Breast epithelium (tissue), 4 donors: ENCODE measurements around the gene EAF1. TPM values are rescaled to one million over a fixed set of nuclear protein-coding genes. Genes with fewer than 3 reads are reported as not detected.

ENCODE experiments used
- DNase-seq, 2 donors: peaks; one replicate each; pipeline ENCODE4 v3.0.0-alpha.2; 2019; ENCODE audit warnings: low spot score in 2 of 2
- H3K27ac ChIP-seq, 2 donors: fragments of 200-600 bp; sonication (generic) in 1 of 2; one replicate each; pipeline ENCODE4 v1.5.1; 2016 to 2019; ENCODE audit warnings: mild to moderate bottlenecking in 1 of 2
- H3K27me3 ChIP-seq, 2 donors: fragments of 200-600 bp; sonication (generic) in 1 of 2; one replicate each; pipeline versions ENCODE4 v1.5.1 to v1.6.0; 2017 to 2019; ENCODE audit warnings: control low read depth in 1 of 2, mild to moderate bottlenecking in 1 of 2
- H3K36me3 ChIP-seq: fragments of 200-600 bp; one replicate; pipeline ENCODE4 v1.5.1; 2019
- H3K4me1 ChIP-seq, 2 donors: fragments of 200-600 bp; sonication (generic); one replicate each; pipeline ENCODE4 v1.5.1; 2016 to 2019; ENCODE audit warnings: control low read depth in 1 of 2
- H3K4me3 ChIP-seq, 3 donors: fragments of 200-600 bp; sonication (generic); 1 replicate in 2 of 3; 2 replicates in 1 of 3; pipeline ENCODE4 v1.5.1; 2016 to 2019; ENCODE audit warnings: mild to moderate bottlenecking in 3 of 3, moderate library complexity in 2 of 3
- H3K9me3 ChIP-seq, 2 donors: fragments of 200-600 bp; sonication (generic) in 1 of 2; one replicate each; pipeline ENCODE4 v1.5.1; 2016 to 2019; ENCODE audit warnings: control low read depth in 1 of 2
- POLR2A ChIP-seq: fragments of 450-650 bp; IDR thresholded peaks from one replicate; pipeline ENCODE4 v1.6.1; 2016; ENCODE audit warnings: antibody characterized with exemption, mild to moderate bottlenecking, moderate library complexity
- POLR2AphosphoS5 ChIP-seq, 3 donors: sonication (generic); formaldehyde crosslinking; IDR thresholded peaks; one replicate each; pipeline ENCODE4 v1.6.1; 2017; ENCODE audit warnings: antibody characterized with exemption in 3 of 3
- intact Hi-C: fragments of 100-400 bp; cut with DNase I; formaldehyde crosslinking; loops from one replicate; pipeline ENCODE4 v1.15.1; 2023; ENCODE audit warnings: low total_unique reads
- total RNA-seq, 3 donors: library from RNA; depleted of rRNA; stranded (reverse); fragments of >200 nt; gene quantifications; one replicate each; pipeline ENCODE4 v1.1.0, GENCODE V29; 2016
- TF ChIP-seq, protein P1 (sequence below), 3 donors: fragments of 450-650 bp; IDR thresholded peaks; one replicate each; pipeline ENCODE4 v1.5.1; 2016 to 2017; ENCODE audit warnings: antibody characterized with exemption in 3 of 3, mild to moderate bottlenecking in 3 of 3, moderate library complexity in 3 of 3

The EAF1 gene
- 10 to 100 TPM; 18.7 to 21.5 (median 21.0) TPM for total RNA-seq

DNA sequence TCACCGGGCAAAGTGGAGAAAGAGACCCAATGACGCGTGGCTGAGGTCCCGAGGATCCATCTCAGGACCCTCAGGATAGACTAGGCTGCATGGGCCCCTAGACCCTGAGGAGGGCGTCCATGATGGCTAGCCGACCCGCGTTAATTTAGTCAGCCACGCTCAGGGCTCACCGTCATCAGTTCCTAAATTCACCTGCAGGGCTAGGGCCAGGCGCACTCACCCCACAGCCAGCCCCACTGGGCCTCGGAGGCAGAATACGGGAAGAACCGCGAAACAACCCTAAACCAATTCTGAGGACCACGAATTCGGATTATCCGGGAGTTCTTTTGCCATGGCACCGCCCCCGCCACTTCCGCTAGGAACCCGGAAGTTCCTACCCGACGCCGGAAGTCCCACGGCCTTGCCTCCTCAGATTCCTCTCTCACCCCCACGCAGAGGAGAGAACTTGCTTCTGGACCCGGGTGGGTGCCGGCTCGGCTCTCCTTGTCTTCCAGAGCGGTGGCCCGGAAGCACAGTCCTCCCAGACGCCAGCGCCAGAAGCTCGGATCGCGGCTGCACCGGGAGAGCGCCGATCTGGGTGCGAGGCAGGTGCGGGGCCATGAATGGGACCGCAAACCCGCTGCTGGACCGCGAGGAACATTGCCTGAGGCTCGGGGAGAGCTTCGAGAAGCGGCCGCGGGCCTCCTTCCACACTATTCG lies at the start of gene EAF1, which contains the start of gene METTL6:
Gene EAF1, plus strand, starts transcription at position 417 of the 699 bp plus-strand sequence. Its CDS starts 182 bp downstream, at position 599.
Gene METTL6, minus strand, starts transcription at position 363 of the 699 bp plus-strand sequence. CDS start 1,033 bp downstream, outside the sequence.
- TF ChIP-seq, protein P1, sequence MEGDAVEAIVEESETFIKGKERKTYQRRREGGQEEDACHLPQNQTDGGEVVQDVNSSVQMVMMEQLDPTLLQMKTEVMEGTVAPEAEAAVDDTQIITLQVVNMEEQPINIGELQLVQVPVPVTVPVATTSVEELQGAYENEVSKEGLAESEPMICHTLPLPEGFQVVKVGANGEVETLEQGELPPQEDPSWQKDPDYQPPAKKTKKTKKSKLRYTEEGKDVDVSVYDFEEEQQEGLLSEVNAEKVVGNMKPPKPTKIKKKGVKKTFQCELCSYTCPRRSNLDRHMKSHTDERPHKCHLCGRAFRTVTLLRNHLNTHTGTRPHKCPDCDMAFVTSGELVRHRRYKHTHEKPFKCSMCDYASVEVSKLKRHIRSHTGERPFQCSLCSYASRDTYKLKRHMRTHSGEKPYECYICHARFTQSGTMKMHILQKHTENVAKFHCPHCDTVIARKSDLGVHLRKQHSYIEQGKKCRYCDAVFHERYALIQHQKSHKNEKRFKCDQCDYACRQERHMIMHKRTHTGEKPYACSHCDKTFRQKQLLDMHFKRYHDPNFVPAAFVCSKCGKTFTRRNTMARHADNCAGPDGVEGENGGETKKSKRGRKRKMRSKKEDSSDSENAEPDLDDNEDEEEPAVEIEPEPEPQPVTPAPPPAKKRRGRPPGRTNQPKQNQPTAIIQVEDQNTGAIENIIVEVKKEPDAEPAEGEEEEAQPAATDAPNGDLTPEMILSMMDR (IDR thresholded peaks at IDR 0.05) = no peak
- TF ChIP-seq POLR2A (no peak), POLR2AphosphoS5 (IDR thresholded peaks at IDR 0.05) (peak; percentile 52 to 60 (median 57))
- peak; percentile 62 to 72 for DNase-seq
- Histone ChIP-seq H3K9me3 (no peaks in the 10 kb centered on the region), H3K36me3 (no peaks in the 10 kb centered on the region), H3K4me1 (no peaks in the 10 kb centered on the region), H3K4me3 (peak within 1 kb of the TSS; percentile 97 to 99 (median 97)), H3K27me3 (no peaks in the 10 kb centered on the region), H3K27ac (peak within 1 kb of the TSS; percentile 83 to 90)
- intact Hi-C loops = no loop called here

DNA sequence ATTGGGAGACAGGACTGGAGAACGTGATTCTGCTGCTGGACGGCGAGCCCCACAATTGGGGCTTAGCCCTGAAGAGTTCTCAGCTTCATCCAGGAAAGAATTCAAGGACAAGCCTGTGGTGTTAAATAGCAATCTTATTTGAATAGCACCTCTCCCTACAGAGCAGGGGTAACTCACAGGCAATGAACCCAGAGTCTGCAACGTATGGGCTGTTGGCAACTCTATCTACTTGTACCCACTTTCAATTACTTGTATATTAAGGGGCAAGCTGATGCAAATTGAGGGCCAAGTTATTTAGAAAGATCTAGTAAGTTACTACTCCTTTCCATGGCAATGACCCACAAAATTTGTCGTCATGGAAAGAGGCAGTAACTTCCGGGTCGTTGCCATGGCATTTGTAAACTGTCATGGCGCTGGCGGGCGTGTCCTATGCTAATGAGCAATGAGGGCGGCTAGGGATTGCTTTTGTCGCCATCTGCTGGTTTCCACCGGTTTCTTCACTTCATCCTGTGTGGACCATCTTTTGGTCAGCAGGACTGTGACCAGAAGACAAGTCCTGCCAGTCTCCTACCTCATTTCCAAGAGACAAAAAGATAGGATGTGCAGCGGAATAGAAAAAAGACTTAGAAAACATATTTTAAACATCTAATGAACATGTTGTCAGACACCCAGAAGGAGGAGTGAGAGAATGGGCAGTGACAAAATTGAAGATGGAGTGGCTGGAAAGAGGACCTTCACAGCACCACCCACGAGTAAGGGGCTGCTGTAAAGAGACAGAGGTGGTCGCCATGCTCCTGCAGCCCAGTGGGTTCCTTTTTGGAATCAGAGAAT lies 49.2 kb upstream of the EAF1 start:
- Histone ChIP-seq H3K9me3 (no peaks in the 10 kb centered on the region), H3K4me1 (no peaks in the 10 kb centered on the region), H3K27ac (peak overlapping the region; percentile 70 to 72), H3K36me3 (no peaks in the 10 kb centered on the region), H3K4me3 (peak overlapping the region in 1 of 3 donors; percentile 40), H3K27me3 (no peaks in the 10 kb centered on the region)
- TF ChIP-seq, protein P1 (IDR thresholded peaks at IDR 0.05) = peak; percentile 85 to 93 (median 91)
- TF ChIP-seq POLR2A (no peak), POLR2AphosphoS5 (IDR thresholded peaks at IDR 0.05) (peak; percentile 87 to 97 (median 91))
- intact Hi-C loops = no loop called here
- DNase-seq = peak; percentile 90 to 94

DNA sequence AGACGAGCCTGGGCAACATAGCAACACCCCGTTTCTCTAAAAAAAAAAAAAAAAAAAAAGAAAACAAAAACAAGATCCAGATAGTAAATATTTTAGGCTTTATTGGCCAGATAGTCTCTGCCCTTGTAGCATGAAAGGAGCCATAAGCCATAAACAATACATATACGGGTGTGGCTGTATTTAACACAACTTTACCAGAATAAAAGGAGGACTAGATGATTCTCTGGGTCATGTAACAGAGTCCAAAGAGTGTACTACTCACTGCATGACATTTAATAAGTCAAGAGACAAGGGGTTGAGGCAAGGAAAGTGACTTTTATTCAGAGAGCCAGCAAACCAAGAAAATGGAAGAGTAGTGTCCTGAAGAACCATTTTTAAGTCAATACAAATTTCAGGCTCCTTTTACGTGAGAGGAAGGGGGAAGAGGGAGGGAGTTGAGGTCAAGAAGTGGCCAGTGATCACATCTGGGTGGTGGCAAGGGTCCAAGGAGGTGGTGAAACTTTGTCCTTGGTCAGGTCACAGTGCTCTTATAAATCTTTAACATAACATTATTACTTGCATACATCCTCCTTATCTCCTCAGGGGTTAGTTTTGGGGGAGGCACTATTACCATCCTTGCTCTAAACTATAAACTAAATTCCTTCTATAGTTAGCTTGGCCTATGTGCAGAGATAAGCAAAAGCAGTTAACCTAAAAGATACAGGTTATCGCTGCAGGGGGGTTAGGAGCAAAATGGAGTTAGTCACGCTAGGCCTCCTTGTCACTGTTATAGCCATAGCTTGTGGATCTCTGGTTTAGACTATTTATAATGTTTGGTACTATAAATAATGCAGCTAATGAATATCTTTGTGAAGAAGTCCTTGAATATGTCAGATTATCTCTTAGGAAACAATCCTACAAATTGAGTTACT lies 46.2 kb upstream of the EAF1 start:
- no peak for DNase-seq
- TF ChIP-seq, protein P1 (IDR thresholded peaks at IDR 0.05) = no peak
- TF ChIP-seq POLR2A (no peak), POLR2AphosphoS5 (IDR thresholded peaks at IDR 0.05) (no peak)
- H3K4me1 ChIP-seq = no peaks in the 10 kb centered on the region
- H3K36me3 ChIP-seq = no peaks in the 10 kb centered on the region
- H3K27me3 ChIP-seq = no peaks in the 10 kb centered on the region
- H3K27ac ChIP-seq = no peak overlapping the region
- peaks cover 3 to 5% of the 10 kb centered on the region in 2 donors for H3K9me3 ChIP-seq
- H3K4me3 ChIP-seq = no peak overlapping the region
- intact Hi-C loops = loop anchor here (5.0 to 10.0 kb wide), 2 partner anchors 116 to 621 kb away; no protein-coding TSS in a partner anchor

DNA sequence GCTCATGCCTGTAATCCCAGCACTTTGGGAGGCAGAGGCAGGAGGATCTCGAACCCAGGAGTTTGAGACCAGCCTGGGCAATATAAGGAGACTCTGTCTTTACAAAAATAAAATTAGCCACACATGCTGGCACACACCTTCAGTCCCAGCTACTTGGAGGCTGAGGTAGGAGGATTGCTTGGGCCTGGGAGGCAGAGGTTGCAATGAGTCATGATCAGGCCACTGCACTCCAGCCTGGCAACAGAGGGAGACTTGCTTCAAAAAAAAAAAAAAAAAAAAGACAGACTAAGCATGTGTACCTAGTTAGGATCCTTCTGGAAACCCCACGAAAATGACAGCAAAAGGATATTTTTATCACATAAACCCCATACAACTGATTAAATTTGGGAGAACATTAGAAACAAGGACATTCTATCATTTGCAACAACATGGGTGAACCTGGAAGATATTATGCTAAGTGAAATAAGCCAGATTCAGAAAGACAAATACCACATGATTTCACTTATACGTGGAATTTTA lies 44.9 kb upstream of the EAF1 start:
- intact Hi-C loops = loop anchor here (5.0 to 10.0 kb wide), 2 partner anchors 118 to 620 kb away; no protein-coding TSS in a partner anchor
- no peak for DNase-seq
- TF ChIP-seq POLR2A (no peak), POLR2AphosphoS5 (IDR thresholded peaks at IDR 0.05) (no peak)
- TF ChIP-seq, protein P1 (IDR thresholded peaks at IDR 0.05) = no peak
- Histone ChIP-seq H3K27me3 (no peaks in the 10 kb centered on the region), H3K27ac (peak overlapping the region; percentile 29 to 33), H3K4me1 (no peaks in the 10 kb centered on the region), H3K36me3 (no peaks in the 10 kb centered on the region), H3K9me3 (peaks cover 7 to 16% of the 10 kb centered on the region in 2 donors), H3K4me3 (no peak overlapping the region)
